Activated CD4-positive, alpha-beta T cell treated with anti-CD3 and anti-CD28 coated beads for 1 hour (primary cell): ENCODE data around the gene SERPINA6.
"Not testable (repeated sequence)": the region's sequence is repeated elsewhere in the genome, so short reads cannot be mapped to it uniquely, and the experiment has no call there.

Experiments used
- DNase-seq: peaks from one replicate; pipeline ENCODE4 v3.0.0-alpha.2; 2020

Gene SERPINA6

GRCh38 chr14:94290197-94290596, 32.9 kb downstream of the SERPINA6 start:
- no peak for DNase-seq

DNA sequence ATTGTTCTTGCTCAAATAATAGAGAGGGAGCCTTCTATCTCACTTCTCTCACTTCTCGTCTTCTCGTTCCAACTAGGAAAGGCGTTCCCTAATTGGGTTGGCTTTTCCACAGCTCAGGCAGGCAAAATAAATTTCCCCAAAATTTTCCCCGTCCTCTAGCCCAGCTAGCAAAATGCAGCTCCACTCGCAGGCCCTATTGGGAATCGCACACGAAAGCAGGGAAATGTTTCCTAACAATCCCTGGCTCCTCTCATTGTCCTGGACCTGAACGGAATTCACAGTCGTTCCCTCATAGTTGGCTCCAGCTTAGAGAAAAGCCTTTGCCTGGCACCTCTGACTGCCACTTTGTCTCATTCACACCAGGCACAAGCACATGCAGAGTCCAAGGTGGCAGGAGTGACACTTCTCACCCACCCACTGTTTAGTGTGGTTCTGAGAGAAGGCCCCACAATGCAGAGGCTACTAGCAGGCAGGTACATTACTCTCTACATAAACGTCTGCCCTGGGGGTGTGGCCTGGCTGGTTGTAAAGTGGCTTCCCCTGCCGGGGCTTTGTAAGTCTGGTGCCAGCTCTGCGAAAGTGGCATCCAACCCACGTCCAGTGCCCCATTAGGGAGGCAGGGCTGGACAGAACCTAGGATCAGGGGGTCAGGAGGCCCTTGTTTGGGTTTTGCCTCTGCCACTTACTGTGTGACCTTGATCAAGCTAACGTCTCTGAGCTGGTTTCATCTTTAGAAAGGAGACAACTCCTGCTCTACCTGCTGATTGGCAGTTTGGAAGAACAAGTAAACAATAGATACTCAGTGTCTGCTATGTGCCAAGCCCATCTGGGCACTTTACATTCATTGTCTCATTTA, 34.3 kb downstream of the SERPINA6 start:
- no peak for DNase-seq

GRCh38 chr14:94285158-94285557, 38.0 kb downstream of the SERPINA6 start:
- no peak for DNase-seq

DNA sequence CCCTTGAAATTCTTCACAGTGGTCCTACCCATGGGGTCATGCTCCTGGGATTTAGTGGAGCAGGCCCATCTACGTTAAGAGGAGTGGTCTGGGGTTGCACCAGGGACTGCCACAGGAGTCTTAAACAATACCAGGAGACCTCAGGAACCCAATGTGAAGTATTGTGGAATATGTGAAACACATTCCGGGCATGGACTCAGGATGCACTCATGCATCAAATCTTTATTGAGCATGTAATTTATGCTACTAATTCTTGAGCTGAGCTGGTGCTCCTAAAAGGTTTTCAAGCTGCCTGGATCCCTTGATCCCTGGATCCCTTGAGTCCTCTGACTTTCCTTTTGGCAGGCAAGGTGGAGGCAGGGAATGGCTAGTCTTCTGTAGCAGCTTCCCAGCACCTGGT, 38.9 kb downstream of the SERPINA6 start:
- DNase-seq: no peak

DNA sequence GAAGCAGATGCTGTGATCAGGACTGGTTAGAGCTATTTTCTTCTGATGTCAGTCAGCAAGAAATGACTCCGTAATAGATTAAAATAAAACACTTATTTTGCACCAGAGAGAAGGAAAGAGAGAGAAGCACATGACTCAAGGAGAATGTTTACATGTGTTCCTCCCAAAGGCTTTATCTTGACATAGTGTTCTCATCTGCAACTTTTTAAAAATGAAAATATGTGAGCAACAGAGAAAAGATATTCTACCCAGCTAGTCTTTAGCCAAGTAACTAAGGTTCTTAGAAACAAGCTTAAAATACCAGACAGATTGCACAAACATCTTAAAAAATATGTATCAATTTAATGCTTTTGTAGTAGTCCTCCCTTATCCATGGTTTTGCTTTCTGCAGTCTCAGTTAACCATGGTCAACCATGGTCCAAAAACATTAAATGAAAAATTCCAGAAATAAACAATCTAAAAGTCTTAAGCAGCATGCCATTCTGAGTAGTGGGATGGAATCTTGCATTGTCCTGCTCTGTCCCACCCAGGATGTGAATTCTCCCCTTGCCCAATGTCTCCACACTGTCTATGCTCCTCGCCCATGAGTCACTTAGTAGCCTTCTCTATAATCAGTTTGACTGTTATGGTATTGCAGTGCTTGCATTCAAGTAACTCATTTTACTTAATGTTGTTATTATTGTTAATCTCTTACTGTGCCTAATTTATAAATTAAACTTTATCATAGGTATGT, 40.0 kb downstream of the SERPINA6 start:
- no peak for DNase-seq

GRCh38 chr14:94278731-94279130, 44.4 kb downstream of the SERPINA6 start:
- no peak for DNase-seq

DNA sequence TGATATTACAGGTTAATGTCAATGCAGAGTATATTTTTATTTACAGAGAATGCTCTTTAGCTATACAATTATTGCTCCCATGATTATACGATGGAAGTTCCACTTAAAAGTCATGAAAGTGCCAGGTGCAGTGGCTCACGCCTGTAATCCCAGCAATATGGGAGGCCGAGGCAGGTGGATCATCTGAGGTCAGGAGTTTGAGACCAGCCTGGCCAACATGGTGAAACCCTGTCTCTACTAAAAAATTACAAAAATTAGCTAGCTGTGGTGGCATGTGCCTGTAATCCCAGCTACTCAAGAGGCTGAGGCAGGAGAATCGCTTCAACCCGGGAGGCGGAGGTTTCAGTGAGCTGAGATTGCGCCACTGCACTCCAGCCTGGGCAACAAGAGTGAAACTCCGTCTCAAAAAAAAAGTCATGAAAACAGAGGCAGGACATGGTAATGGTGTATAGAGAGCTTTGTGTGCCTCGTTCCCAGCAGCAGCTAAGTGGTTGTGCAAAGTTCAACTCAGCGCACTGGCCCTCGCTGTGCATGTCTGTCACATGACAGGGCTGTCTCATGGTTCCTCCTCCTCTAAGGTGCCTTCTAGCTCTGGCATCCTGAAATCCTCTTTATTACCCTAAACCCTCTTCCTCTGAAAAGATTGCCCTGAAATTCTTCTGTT, 46.1 kb downstream of the SERPINA6 start:
- DNase-seq: not testable (repeated sequence)

DNA sequence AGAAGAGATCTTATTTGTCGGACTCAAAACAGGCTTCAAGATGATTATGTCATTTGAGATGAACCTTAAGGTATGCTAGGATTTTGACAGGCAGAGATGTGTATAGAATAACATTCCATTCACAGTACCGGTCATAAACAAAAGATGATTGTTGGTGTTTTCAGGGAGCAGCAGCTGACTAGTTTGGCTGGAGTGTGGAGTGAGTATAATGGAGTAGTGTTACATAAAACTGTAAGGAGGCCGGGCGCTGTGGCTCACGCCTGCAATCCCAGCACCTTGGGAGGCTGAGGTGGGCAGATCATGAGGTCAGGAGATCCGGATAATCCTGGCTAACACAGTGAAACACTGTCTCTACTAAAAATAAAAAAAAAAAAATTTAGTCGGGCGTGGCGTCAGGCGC, 54.0 kb downstream of the SERPINA6 start:
- DNase-seq: no peak

DNA sequence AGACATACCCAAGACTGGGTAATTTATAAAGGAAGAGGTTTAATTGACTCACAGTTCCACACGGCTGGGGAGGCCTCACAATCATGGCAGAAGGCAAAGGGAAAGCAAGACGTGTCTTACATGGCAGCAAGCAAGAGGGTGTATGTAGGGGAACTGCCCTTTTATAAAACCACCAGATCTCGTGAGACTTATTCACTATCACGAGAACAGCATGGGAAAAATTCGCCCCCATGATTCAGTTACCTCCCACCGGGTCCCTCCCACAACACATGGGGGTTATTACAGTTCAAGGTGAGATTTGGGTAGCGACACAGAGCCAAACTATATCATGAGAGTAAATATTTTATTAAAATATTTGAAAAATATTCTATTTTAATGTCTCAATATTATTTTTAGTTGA, 54.6 kb downstream of the SERPINA6 start:
- not testable (repeated sequence) for DNase-seq

- no peak for DNase-seq
Observed at GRCh38 chr14:94267352-94267751, 55.8 kb downstream of the SERPINA6 start.

DNA sequence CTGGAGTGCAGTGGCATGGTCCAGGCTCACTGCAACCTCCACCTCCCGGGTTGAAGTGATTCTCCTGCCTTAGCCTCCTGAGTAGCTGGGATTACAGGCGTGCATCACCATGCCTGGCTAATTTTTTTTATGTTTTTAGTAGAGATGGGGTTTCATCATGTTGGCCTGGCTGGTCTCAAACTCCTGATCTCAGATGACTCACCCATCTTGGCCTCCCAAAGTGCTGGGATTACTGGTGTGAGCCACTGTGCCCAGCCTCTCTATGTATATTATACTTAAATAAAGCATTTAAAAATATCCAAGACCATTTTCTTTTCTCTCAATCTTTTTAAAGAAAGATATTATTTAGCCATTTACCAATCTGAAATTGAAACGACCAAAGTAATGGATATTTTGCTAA, 58.9 kb downstream of the SERPINA6 start:
- not testable (repeated sequence) for DNase-seq
